Measurements from ENCODE around the gene KBTBD12.

KBTBD12 gene

DNA sequence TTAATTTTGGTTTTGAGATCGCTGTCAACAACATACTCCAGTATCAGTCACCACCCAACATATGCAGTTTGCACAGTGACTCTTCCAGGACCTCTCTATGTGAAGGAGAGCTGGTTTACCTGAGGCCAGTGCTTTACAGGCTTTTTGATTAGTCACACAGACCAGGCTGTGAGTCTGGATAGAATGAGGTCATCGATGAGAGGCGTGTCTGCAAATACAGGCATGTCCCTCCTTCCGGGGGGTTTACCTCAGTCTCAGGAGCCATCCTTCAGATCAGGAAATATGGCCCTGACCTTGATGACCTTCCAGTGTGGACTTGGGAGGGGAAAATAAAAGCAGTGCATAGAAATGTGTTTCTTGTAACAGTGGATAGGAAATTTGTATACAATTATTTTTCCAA lies 46.9 kb downstream of the KBTBD12 start:
- Histone ChIP-seq H3K4me2 (ENCODE audit: low read depth, low read length) (no peak overlapping the region), H4K20me1 (ENCODE audit: insufficient read depth, low read length) (no peaks in the 10 kb centered on the region), H3K9me3 (replicated peaks; ENCODE audit: insufficient read depth, low read length) (no peaks in the 10 kb centered on the region), H3F3A (ENCODE audit: insufficient read depth, low read length) (no peaks in the 10 kb centered on the region), H3K4me3 (ENCODE audit: low read length) (no peak overlapping the region), H3K27ac (ENCODE audit: low read length) (no peak overlapping the region), H3K9ac (ENCODE audit: low read length) (no peak overlapping the region), H3K9me2 (replicated peaks; ENCODE audit: insufficient read depth, low read length) (no peaks in the 10 kb centered on the region), H3K79me2 (ENCODE audit: low read length) (no peaks in the 10 kb centered on the region), H3K27me3 (replicated peaks; ENCODE audit: insufficient read depth, low read length) (no peaks in the 10 kb centered on the region), H3K4me1 (ENCODE audit: low read length) (peaks cover 18% of the 10 kb centered on the region), H3K36me3 (replicated peaks; ENCODE audit: insufficient read depth, low read length) (no peaks in the 10 kb centered on the region), H2AFZ (ENCODE audit: low read length) (no peak overlapping the region)
- DNase-seq = no peak
- TF ChIP-seq EZH2phosphoT487 (IDR thresholded peaks at IDR 0.05; ENCODE audit: low read length) (no peak), EZH2 (optimal IDR thresholded peaks at IDR 0.05; ENCODE audit: low read depth, low read length) (no peak)
- TF ChIP-seq, protein P1, sequence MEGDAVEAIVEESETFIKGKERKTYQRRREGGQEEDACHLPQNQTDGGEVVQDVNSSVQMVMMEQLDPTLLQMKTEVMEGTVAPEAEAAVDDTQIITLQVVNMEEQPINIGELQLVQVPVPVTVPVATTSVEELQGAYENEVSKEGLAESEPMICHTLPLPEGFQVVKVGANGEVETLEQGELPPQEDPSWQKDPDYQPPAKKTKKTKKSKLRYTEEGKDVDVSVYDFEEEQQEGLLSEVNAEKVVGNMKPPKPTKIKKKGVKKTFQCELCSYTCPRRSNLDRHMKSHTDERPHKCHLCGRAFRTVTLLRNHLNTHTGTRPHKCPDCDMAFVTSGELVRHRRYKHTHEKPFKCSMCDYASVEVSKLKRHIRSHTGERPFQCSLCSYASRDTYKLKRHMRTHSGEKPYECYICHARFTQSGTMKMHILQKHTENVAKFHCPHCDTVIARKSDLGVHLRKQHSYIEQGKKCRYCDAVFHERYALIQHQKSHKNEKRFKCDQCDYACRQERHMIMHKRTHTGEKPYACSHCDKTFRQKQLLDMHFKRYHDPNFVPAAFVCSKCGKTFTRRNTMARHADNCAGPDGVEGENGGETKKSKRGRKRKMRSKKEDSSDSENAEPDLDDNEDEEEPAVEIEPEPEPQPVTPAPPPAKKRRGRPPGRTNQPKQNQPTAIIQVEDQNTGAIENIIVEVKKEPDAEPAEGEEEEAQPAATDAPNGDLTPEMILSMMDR (IDR thresholded peaks at IDR 0.05; ENCODE audit: low read length) = no peak

DNA sequence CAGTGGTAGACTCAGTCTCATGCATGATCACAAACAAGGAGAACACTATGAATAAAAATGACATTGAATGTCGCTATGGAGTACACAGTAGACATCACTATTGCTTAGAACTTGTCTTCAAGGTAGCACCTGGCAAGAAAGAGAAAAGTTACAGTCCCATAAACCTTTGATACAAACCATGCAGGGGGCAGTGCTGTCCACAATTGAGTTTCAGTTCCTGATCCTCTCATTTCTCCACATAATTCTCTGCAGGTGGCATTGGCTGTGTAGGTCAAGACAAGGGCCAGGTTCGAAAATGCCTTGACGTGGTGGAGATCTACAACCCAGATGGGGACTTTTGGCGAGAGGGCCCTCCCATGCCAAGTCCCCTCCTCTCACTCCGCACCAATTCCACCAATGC lies 47.9 kb downstream of the KBTBD12 start:
- no peaks in the 10 kb centered on the region for H3K36me3 ChIP-seq (replicated peaks; ENCODE audit: insufficient read depth, low read length)
- H3K9me2 ChIP-seq (replicated peaks; ENCODE audit: insufficient read depth, low read length) = no peaks in the 10 kb centered on the region
- no peaks in the 10 kb centered on the region for H3F3A ChIP-seq (ENCODE audit: insufficient read depth, low read length)
- no peak overlapping the region for H2AFZ ChIP-seq (ENCODE audit: low read length)
- peaks cover 18% of the 10 kb centered on the region for H3K4me1 ChIP-seq (ENCODE audit: low read length)
- no peaks in the 10 kb centered on the region for H3K27me3 ChIP-seq (replicated peaks; ENCODE audit: insufficient read depth, low read length)
- H3K9ac ChIP-seq (ENCODE audit: low read length) = no peak overlapping the region
- H3K4me2 ChIP-seq (ENCODE audit: low read depth, low read length) = no peak overlapping the region
- TF ChIP-seq EZH2phosphoT487 (IDR thresholded peaks at IDR 0.05; ENCODE audit: low read length) = no peak
- TF ChIP-seq EZH2 (optimal IDR thresholded peaks at IDR 0.05; ENCODE audit: low read depth, low read length) = no peak
- TF ChIP-seq, protein P1 (IDR thresholded peaks at IDR 0.05; ENCODE audit: low read length) = peak; percentile 15; the same call in 1 of the 2 replicates
- no peak overlapping the region for H3K27ac ChIP-seq (ENCODE audit: low read length)
- no peaks in the 10 kb centered on the region for H3K79me2 ChIP-seq (ENCODE audit: low read length)
- no peaks in the 10 kb centered on the region for H3K9me3 ChIP-seq (replicated peaks; ENCODE audit: insufficient read depth, low read length)
- peak; percentile 44 for DNase-seq
- H4K20me1 ChIP-seq (ENCODE audit: insufficient read depth, low read length) = no peaks in the 10 kb centered on the region
- no peak overlapping the region for H3K4me3 ChIP-seq (ENCODE audit: low read length)

DNA sequence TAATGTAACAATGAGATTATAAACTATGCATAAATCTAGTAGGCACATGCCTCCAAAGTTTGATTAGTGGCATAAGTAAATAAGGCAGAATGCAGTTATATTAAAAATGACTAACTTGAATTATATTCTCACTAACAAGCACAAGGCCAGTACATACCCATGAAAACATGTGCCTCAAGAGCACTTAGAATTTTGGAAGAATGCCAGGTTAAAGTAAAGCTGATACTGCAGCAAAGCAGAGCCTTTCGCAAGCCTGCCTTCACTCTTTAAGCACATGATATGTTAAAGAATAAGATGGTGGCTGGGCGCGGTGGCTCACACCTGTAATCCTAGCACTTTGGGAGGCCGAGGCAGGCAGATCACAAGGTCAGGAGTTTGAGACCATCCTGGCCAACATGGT lies 49.0 kb downstream of the KBTBD12 start:
- Histone ChIP-seq H3K36me3 (replicated peaks; ENCODE audit: insufficient read depth, low read length) (no peaks in the 10 kb centered on the region), H3F3A (ENCODE audit: insufficient read depth, low read length) (no peaks in the 10 kb centered on the region), H3K9ac (ENCODE audit: low read length) (no peak overlapping the region), H3K27me3 (replicated peaks; ENCODE audit: insufficient read depth, low read length) (no peaks in the 10 kb centered on the region), H2AFZ (ENCODE audit: low read length) (no peak overlapping the region), H3K79me2 (ENCODE audit: low read length) (no peaks in the 10 kb centered on the region), H3K9me3 (replicated peaks; ENCODE audit: insufficient read depth, low read length) (no peaks in the 10 kb centered on the region), H3K9me2 (replicated peaks; ENCODE audit: insufficient read depth, low read length) (no peaks in the 10 kb centered on the region), H3K4me3 (ENCODE audit: low read length) (no peak overlapping the region), H4K20me1 (ENCODE audit: insufficient read depth, low read length) (no peaks in the 10 kb centered on the region), H3K4me1 (ENCODE audit: low read length) (peaks cover 18% of the 10 kb centered on the region), H3K27ac (ENCODE audit: low read length) (no peak overlapping the region), H3K4me2 (ENCODE audit: low read depth, low read length) (no peak overlapping the region)
- DNase-seq = no peak
- TF ChIP-seq EZH2phosphoT487 (IDR thresholded peaks at IDR 0.05; ENCODE audit: low read length) (no peak), EZH2 (optimal IDR thresholded peaks at IDR 0.05; ENCODE audit: low read depth, low read length) (no peak)
- TF ChIP-seq, protein P1 (IDR thresholded peaks at IDR 0.05; ENCODE audit: low read length) = no peak
